Neural progenitor cell (in vitro differentiated cells): ENCODE data around the gene NRM. TPM values are rescaled to one million over a fixed set of nuclear protein-coding genes. Genes with fewer than 3 reads are reported as not detected.

ENCODE experiments used
- DNase-seq: peaks from one replicate; pipeline ENCODE4 v3.0.0-alpha.2; 2016; ENCODE audit warnings: low spot score
- H2AFZ ChIP-seq: fragments of 200-600 bp; sonication (generic); replicated peaks from 2 replicates; pipeline ENCODE4 v1.6.1; 2016; ENCODE audit warnings: antibody characterized with exemption
- H3F3A ChIP-seq: fragments of 200-600 bp; sonication (generic); 2 replicates; pipeline ENCODE4 v1.6.1; 2016; ENCODE audit warnings: antibody characterized with exemption, low read depth
- H3K27ac ChIP-seq: fragments of 200-600 bp; sonication (generic); 2 replicates; pipeline ENCODE4 v1.5.1; 2016; ENCODE audit warnings: mild to moderate bottlenecking
- H3K27me3 ChIP-seq: fragments of 200-600 bp; sonication (generic); 2 replicates; pipeline ENCODE4 v1.6.1; 2016; ENCODE audit warnings: mild to moderate bottlenecking, moderate library complexity
- H3K36me3 ChIP-seq: fragments of 200-600 bp; sonication (generic); 2 replicates; pipeline ENCODE4 v1.5.1; 2016
- H3K4me1 ChIP-seq: fragments of 200-600 bp; sonication (generic); 2 replicates; pipeline ENCODE4 v1.6.1; 2016; ENCODE audit warnings: mixed run types
- H3K4me2 ChIP-seq: fragments of 200-600 bp; sonication (generic); 2 replicates; pipeline ENCODE4 v1.6.1; 2016
- H3K4me3 ChIP-seq: fragments of 200-600 bp; sonication (generic); 2 replicates; pipeline ENCODE4 v1.5.1; 2016
- H3K79me2 ChIP-seq: fragments of 200-600 bp; sonication (generic); 2 replicates; pipeline ENCODE4 v1.6.1; 2016; ENCODE audit warnings: low read depth
- H3K9ac ChIP-seq: fragments of 200-600 bp; sonication (generic); 2 replicates; pipeline ENCODE4 v1.6.1; 2016
- H3K9me3 ChIP-seq: fragments of 200-600 bp; sonication (generic); 2 replicates; pipeline ENCODE4 v1.5.1; 2016; ENCODE audit warnings: low read depth
- H4K20me1 ChIP-seq: fragments of 200-600 bp; sonication (generic); 2 replicates; pipeline ENCODE4 v1.6.1; 2016; ENCODE audit warnings: low read depth
- H3K27ac Mint-ChIP-seq: 3 replicates; pipeline ENCODE4 v1.8.0; 2021; ENCODE audit warnings: mixed read lengths
- H3K27me3 Mint-ChIP-seq: 2 replicates; pipeline ENCODE4 v1.8.0; 2022; ENCODE audit warnings: low read depth, mild to moderate bottlenecking, inconsistent platforms, moderate library complexity, mixed read lengths; ENCODE audit not compliant: insufficient read depth
- H3K36me3 Mint-ChIP-seq: 3 replicates; pipeline ENCODE4 v1.8.0; 2021; ENCODE audit warnings: mixed read lengths
- H3K4me1 Mint-ChIP-seq: 3 replicates; pipeline ENCODE4 v1.8.0; 2021; ENCODE audit warnings: mixed read lengths
- H3K4me3 Mint-ChIP-seq: 3 replicates; pipeline ENCODE4 v1.8.0; 2021; ENCODE audit warnings: mild to moderate bottlenecking, moderate library complexity, mixed read lengths
- H3K9me3 Mint-ChIP-seq: 3 replicates; pipeline ENCODE4 v1.8.0; 2020; ENCODE audit warnings: mixed read lengths
- CTCF ChIP-seq: fragments of 200-600 bp; sonication (generic); IDR thresholded peaks from 2 replicates; pipeline ENCODE4 v1.5.1; 2017; ENCODE audit warnings: antibody characterized with exemption, mild to moderate bottlenecking
- EZH2 ChIP-seq: fragments of 200-600 bp; sonication (generic); IDR thresholded peaks from 2 replicates; pipeline ENCODE4 v1.6.1; 2017; ENCODE audit warnings: antibody characterized with exemption, mild to moderate bottlenecking, moderate library complexity
- EZH2phosphoT487 ChIP-seq: fragments of 200-600 bp; sonication (generic); IDR thresholded peaks from 2 replicates; pipeline ENCODE4 v1.6.1; 2017; ENCODE audit warnings: antibody characterized with exemption
- total RNA-seq: library from RNA; depleted of rRNA; stranded (reverse); fragments of >200 nt; gene quantifications from 2 replicates; pipeline ENCODE4 v1.2.3, GENCODE V29; 2015; ENCODE audit warnings: low replicate concordance

NRM gene
- total RNA-seq, 1 donor from 2014 or later, result 12.4 TPM

- Histone ChIP-seq H4K20me1 (peaks cover 71% of the 10 kb centered on the region), H3K9me3 (no peaks in the 10 kb centered on the region), H3K27me3 (no peaks in the 10 kb centered on the region), H3K4me3 (no peak overlapping the region), H3F3A (peaks cover 60% of the 10 kb centered on the region), H3K4me2 (no peak overlapping the region), H3K79me2 (peaks cover 21% of the 10 kb centered on the region), H3K9ac (no peak overlapping the region), H3K27ac (no peak overlapping the region), H3K4me1 (peaks cover 8% of the 10 kb centered on the region), H3K36me3 (peaks cover 6% of the 10 kb centered on the region), H2AFZ (no peak overlapping the region)
- Mint-ChIP-seq H3K4me1 (peaks cover 23% of the 10 kb centered on the region), H3K27me3 (peaks cover 3% of the 10 kb centered on the region), H3K27ac (peak overlapping the region; percentile 53), H3K36me3 (peaks cover 31% of the 10 kb centered on the region), H3K9me3 (no peaks in the 10 kb centered on the region), H3K4me3 (no peak overlapping the region)
- DNase-seq, result no peak
- TF ChIP-seq EZH2phosphoT487 (no peak), CTCF (no peak), EZH2 (no peak)
Measured at GRCh38 chr6:30727920-30728553, 37.3 kb upstream of the NRM start.

GRCh38 chr6:30726506-30727413, 36.0 kb upstream of the NRM start:
- no peak overlapping the region for H3K4me3 ChIP-seq
- H3K36me3 ChIP-seq, result peaks cover 10% of the 10 kb centered on the region
- TF ChIP-seq EZH2 (no peak), CTCF (no peak), EZH2phosphoT487 (no peak)
- Mint-ChIP-seq H3K27ac (no peak overlapping the region), H3K4me1 (peaks cover 33% of the 10 kb centered on the region), H3K36me3 (peaks cover 36% of the 10 kb centered on the region), H3K9me3 (no peaks in the 10 kb centered on the region), H3K27me3 (peaks cover 7% of the 10 kb centered on the region), H3K4me3 (peak overlapping the region; percentile 3)
- peak overlapping the region; percentile 13 for H3K27ac ChIP-seq
- H2AFZ ChIP-seq, result no peak overlapping the region
- no peaks in the 10 kb centered on the region for H3K9me3 ChIP-seq
- H3F3A ChIP-seq, result peaks cover 72% of the 10 kb centered on the region
- H3K4me2 ChIP-seq, result no peak overlapping the region
- H4K20me1 ChIP-seq, result peaks cover 84% of the 10 kb centered on the region
- no peak overlapping the region for H3K9ac ChIP-seq
- H3K4me1 ChIP-seq, result peaks cover 12% of the 10 kb centered on the region
- peaks cover 34% of the 10 kb centered on the region for H3K79me2 ChIP-seq
- DNase-seq, result no peak
- no peaks in the 10 kb centered on the region for H3K27me3 ChIP-seq

- no peaks in the 10 kb centered on the region for H3K9me3 ChIP-seq
- TF ChIP-seq EZH2 (no peak), CTCF (no peak), EZH2phosphoT487 (no peak)
- peaks cover 42% of the 10 kb centered on the region for H3K79me2 ChIP-seq
- peaks cover 83% of the 10 kb centered on the region for H4K20me1 ChIP-seq
- no peaks in the 10 kb centered on the region for H3K27me3 ChIP-seq
- H3K4me1 ChIP-seq, result peaks cover 12% of the 10 kb centered on the region
- peaks cover 37% of the 10 kb centered on the region for H3K36me3 Mint-ChIP-seq
- H3K9ac ChIP-seq, result no peak overlapping the region
- DNase-seq, result no peak
- no peak overlapping the region for H3K27ac Mint-ChIP-seq
- no peak overlapping the region for H3K4me2 ChIP-seq
- H3K27me3 Mint-ChIP-seq, result peaks cover 7% of the 10 kb centered on the region
- peaks cover 10% of the 10 kb centered on the region for H3K36me3 ChIP-seq
- H3K9me3 Mint-ChIP-seq, result no peaks in the 10 kb centered on the region
- no peak overlapping the region for H3K4me3 ChIP-seq
- H2AFZ ChIP-seq, result no peak overlapping the region
- H3F3A ChIP-seq, result peaks cover 75% of the 10 kb centered on the region
- H3K27ac ChIP-seq, result peak overlapping the region; percentile 60
- peaks cover 33% of the 10 kb centered on the region for H3K4me1 Mint-ChIP-seq
- no peak overlapping the region for H3K4me3 Mint-ChIP-seq
Measured at GRCh38 chr6:30725713-30726505, 35.1 kb upstream of the NRM start.
